GM19467 (cell line): ENCODE data around the gene C9orf50.
"Not testable (repeated sequence)": the region's sequence is repeated elsewhere in the genome, so short reads cannot be mapped to it uniquely, and the experiment has no call there.

Experiments
- ATAC-seq: cut with Tn5 transposase; IDR thresholded peaks from one replicate; pipeline ENCODE4 v1.9.1; 2021; ENCODE audit warnings: mild to moderate bottlenecking, moderate library complexity; ENCODE audit not compliant: unreplicated experiment

C9orf50 gene

DNA sequence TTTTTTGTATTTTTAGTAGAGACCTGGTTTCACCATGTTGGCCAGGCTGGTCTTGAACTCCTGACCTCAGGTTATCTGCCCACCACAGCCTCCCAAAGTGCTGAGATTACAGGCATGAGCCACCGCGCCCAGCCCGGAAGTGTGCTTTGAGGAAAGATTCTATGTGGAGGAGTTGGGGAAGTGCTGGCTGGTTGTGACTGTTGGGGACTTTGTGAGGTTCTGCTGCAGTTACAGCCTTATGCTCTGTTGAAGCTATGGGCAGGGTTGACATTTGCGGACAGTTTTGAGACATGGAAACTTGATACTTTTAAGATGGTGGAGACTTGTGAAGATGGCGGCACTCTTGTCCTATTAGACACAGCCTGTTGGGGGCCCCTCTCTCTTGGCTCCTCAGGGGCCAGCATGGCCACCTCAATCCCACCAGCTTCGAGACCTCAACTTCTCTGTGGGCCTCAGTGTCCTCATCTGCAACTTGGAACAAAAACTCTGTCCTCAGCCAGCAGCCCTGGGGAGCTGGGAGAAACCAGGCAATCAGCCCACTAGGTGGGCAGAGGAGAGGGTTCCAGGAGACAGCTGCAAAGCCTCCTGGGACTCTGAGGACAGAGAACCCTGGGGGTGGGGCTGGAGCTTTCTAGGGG lies 24.9 kb downstream of the C9orf50 start:
- ATAC-seq = no peak

GRCh38 chr9:129595311-129595741 lies 25.6 kb downstream of the C9orf50 start:
- no peak for ATAC-seq

DNA sequence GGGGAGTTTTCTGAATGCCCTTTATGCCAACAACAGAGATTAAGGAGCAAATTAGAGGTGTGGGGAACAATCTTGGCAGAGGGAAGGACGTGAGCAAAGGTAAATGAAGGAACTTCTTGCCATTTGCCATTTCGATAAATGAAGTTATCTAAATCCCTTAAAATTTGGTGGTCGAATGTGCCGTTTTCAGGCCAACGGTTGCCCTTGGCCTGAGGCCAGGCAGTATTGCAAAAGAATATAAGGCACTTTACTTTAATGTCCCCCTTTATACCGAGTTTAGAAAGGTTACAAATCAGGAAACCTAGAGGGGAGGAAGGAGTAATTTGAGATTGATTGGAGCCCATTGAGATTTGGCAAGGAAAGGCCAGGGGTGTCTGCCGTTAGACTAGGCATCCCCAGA lies 26.3 kb downstream of the C9orf50 start:
- ATAC-seq = no peak

DNA sequence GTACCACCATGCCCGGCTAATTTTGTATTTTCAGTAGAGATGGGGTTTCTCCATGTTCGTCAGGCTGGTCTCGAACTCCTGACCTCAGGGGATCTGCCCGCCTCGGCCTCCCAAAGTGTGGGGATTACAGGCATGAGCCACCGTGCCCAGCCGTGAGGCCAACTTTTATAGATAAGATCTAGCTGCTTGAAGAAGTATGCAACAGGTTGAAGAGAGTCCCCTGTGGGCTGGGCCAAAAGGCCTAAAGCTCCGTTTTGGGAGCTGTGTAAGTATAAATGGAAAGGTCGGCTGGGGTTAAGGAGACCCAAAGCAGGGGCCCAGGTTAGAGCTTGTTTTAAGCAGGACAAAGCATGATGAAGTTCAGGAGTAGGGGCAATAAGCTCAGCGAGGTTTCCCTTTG lies 28.1 kb downstream of the C9orf50 start:
- ATAC-seq = not testable (repeated sequence)

DNA sequence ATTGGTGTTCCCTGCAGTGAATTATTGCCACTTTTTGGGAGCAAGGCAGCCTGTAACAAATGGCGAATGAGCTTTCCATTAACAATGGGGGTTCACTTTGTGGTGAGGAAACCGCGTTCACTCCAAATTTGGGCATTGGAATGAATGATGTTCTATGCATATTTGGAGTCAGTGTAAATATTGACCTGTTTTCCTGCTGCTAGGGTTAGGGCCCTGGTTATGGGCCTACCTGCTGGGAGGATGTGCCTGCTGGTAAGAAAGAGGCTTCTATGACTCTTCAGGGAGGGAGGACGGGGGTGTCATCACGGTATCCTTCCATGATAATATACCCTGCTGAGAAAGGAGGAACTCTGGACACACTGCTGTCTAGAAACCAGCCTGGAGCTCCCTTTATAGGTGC lies 29.0 kb downstream of the C9orf50 start:
- ATAC-seq = no peak

- no peak for ATAC-seq
Observed at GRCh38 chr9:129590466-129590865, 30.4 kb downstream of the C9orf50 start.

DNA sequence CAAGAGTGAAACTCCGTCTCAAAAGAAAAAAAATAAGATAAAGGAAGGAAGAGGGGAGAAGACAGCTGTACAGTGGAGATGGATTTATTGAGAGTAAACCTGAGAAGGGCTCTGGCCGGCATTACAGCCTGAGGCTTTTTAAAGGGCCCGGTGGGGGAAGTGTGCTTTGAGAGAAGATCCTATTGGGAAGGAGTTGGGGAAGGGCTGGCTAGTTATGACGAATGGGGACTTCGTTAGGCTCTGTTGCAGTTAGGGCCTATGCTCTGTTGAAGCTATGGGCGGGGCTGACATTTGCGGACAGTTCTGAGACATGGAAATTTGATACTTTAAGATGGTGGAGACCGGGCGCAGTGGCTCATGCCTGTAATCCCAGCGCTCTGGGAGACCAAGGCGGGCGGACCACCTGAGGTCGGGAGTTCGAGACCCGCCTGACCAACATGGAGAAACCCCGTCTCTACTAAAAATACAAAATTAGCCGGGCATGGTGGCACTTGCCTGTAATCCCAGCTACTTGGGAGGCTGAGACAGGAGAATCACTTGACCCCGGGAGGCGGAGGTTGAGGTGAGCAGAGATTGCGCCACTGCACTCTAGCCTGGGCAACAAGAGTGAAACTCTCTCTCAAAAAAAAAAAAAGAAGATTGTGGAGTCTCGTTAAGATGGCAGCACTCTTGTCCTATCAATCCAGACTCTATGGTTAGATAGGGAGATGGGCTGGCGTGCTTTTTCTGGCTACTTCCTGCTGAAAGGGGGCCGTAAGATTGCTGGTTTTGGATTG lies 33.2 kb downstream of the C9orf50 start:
- ATAC-seq = no peak

DNA sequence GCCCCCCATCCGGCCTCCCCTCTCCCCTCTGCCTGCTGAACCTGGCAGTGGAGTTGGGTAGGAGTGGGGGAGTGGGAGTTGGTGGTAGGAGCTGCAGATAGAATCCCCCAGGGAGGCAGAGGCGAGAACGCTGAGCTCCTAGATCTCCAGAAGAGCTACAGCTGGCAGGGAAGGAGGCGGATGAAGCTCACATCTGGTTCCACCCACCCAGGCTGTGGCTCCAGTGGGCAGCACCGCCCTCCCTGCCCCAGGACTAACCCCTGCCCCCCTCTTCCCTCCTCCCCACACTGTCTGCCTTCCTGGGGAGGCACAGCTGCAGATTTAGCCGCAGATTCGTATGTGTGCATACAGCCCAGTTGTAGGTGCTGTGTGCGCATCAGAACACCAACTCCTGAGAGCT lies 34.2 kb downstream of the C9orf50 start:
- no peak for ATAC-seq

DNA sequence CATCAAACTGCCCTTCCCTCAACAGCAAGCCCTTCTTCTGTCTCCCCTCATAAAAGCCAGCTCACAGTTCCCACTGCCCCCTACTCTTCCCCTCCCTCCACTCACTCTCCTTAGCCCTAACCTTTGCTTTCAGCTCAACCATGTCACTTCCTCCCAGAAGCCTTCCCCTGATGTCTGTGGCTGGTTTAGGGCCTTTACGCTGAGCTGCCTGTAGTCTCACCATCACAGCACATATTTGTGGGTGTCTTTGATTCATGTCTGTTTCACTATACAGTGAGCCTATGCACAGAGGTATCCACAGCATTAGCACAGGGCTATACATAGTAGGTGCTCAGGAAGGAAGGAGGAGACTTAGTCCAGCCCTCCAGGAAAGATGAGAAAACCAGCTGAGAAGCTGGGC lies 34.7 kb downstream of the C9orf50 start:
- ATAC-seq = no peak

GRCh38 chr9:129585352-129585751 lies 35.5 kb downstream of the C9orf50 start:
- ATAC-seq = no peak

DNA sequence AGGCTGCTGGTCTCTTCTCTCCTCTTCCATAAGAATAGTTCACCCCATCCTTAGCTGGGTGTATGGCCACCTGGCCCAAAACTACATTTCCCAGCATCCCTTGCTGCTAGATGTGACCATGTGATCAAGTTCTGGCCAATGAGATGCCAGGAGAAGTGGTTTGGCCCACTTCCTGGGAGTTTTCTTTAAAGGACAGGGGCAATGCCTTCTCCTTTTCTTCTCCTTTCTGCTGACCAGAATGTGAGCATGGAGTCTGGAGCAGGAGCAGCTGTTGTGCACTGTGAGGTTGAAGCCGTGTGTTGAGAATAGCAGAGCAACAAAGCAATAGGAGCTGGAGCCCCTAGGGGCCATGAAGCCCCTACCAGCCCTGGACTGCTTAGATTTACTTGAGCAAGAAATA lies 36.8 kb downstream of the C9orf50 start:
- ATAC-seq = no peak

- no peak for ATAC-seq
Observed at GRCh38 chr9:129583308-129584038, 37.4 kb downstream of the C9orf50 start.

GRCh38 chr9:129582855-129583254 lies 38.0 kb downstream of the C9orf50 start:
- no peak for ATAC-seq

DNA sequence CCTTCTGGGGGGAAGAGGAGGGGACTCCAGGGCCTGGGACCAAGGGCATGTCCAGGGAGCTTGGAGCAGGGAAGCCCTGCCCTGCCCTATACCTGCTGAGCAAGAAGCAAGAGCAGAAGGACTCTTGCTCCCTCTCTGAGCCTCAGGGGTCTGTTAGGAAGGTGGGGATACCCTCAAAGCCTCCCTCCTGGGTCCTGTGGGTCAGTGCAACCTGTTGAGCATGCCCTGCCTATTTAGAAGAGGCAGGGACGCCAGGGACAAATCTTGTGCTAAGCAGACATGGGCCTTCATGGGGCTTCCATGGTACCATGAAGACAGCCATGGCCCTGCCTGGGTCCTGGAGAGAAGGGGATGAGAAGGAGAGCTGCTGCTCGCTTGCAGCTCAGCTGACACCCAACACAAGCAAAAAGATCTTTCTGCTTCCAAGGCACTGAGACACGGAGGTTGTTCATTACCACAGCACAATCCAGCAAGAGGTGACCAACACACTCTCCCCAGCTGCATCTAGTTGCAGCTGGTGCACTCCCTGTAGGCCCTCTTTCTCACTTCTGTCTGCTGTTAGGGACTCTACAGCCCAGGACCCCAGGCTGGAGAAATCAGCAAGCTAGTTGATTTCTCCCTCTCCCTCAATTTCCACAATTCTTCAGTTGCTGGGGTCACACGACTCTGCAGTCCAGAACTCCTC lies 39.3 kb downstream of the C9orf50 start:
- no peak for ATAC-seq

DNA sequence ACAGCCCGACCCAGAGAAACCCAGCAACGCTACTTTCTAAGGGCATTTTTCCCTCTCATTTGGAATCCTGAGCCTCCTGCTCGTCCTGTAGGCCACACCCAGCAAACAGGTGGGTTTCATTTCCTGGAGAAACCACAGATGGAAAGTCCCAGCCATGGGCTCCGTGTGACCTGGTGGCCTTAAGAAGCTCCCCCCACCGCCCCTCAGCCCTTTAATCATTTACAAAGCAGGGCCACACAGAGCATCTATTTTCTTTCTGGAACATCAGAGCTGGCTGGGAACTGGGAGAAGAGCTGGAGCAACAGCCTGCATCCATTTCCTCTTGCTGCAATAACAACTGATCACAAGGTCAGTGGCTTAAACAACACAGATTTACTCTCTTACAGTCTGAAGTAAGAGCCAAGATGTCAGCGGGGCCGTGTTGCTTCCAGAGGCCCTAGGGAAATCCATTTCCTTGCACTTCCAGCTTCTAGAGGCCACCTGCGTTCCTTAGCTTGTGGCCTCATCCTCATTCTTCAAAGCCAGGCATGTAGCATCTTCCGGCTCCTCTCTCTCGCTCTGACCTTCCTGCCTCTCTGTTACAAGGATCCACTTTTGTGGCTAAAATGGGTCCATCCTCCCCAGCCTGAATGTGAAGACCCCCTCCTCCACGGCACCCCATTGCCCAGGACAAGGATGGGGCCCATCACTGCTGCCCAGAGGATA lies 40.5 kb downstream of the C9orf50 start:
- ATAC-seq = no peak

- ATAC-seq = no peak
Observed at GRCh38 chr9:129579294-129579693, 41.6 kb downstream of the C9orf50 start.

DNA sequence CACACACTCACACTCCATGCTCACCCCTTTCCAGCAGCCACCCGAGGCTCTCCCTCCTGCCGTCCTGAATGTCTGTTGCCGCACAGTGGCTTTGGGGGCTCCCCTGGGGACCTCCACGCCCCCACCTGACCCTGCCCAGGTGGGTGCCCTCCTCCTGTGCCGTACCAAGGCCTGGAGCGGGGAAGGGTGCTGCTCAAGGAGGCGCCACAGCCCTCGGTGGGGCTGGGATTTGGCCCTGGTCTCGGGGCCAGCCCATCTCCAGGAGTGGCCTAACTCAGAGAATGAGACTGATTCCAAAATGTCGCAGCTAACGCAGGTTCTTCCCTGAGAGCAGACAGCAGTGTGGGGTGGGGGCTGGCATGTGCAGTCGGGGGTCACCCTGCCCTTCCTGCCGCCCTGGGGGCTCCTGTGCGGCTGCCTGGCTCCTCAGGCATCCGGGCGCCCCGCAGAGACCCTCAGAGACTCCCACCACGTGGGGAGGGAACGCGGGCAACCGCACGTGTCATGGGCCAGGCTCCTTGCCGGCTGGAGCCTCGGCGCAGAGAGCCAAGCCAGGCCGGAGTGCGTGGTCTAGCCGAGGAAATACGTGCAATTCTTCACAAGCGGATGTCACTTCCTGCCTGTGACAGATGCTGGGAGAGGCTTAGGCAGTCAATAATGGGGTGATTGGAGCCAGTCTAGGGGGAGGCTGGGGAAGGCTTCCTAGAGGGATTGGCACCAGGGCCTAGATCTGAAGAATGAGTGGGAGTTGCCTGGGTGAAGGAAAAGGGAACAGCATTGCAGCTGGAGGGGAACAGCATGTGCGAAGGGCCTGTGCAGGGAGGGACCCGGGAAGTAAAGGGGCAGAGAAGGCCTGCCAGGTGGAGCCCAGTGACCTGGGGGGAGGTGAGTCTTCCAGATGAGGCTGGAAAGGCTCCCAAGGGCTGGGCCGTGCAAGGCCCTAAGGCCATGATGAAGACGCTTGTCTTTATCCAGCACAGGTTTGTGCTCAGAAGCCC lies 44.1 kb downstream of the C9orf50 start:
- ATAC-seq = no peak

DNA sequence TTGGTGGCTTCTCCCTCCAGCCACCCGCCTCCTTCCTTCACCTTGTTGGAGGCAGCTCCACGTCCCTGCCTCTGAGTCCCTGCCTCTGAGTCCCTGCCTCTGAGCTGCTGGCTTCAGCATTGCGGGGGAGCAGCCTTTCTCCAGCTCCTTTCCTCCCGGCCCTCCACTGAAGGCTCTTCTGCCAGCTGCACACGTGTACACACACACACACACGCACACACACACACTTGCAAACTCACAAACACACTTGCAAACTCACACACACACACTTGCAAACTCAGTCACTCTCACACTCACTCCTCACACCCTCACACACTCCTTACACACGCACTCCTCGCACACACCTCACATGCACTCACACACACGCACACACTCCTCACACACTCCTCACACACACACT lies 45.1 kb downstream of the C9orf50 start:
- no peak for ATAC-seq

DNA sequence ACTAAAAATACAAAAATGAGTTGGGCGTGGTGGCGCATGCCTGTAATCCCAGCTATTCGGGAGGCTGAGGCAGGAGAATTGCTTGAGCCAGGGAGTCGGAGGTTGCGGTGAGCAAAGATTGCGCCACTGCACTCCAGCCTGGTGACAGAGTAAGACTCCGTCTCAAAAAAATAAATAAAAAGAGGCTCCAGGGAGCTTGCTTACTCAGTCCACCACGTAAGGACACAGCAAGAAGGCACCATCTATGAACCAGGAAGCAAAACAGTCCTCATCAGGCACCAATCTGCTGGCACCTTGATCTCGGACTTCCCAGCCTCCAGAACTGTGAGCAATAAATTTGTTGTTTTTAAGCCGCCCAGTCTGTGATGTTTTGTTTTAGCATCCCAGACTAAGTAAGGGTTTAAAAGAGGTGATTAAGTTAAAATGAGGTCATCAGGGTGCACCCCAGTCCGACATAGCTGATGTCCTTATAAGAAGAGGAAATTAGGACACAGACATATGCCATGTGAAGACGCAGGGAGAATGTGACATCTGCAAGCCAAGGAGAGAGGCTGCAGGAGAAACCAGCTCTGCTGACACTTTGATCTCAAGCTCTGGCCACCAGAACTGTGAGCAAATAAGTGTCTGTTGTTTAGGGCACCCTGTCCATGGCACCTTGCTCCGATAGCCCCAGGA lies 45.9 kb downstream of the C9orf50 start:
- no peak for ATAC-seq
